ENCODE results near the gene SLC12A8. TPM values are rescaled to one million over a fixed set of nuclear protein-coding genes. Genes with fewer than 3 reads are reported as not detected.

SLC12A8 gene
- total and polyA plus RNA-seq, 9 of the 15 experiments (the other 6 are each of a cell fraction or from before 2014, with no cell fraction given): 0.04 to 0.33 (median 0.09) TPM; not detected in 4

GRCh38 chr3:125141596-125142419 lies 70.7 kb downstream of the SLC12A8 start:
- FAIRE-seq (no peak), ATAC-seq (no peak), DNase-seq (ENCODE audit: extremely low read depth in 1 of 4, low spot score in 3 of 4) (no peak)
- Histone ChIP-seq H3K9me3 (replicated peaks; ENCODE audit: control insufficient read depth, insufficient read depth, low read depth, low read length) (no peaks in the 10 kb centered on the region), H3K9ac (ENCODE audit: insufficient read depth in 1 of 2, low read depth in 2 of 2, low read length in 2 of 2) (no peak overlapping the region), H3K4me1 (replicated peaks in 1 of 2; ENCODE audit: control insufficient read depth in 2 of 2, insufficient read depth in 2 of 2, low read length in 2 of 2) (peaks cover 0 to 6% of the 10 kb centered on the region in 2 experiments; a peak in 2 of 5 replicates), H3K27me3 (ENCODE audit: control insufficient read depth in 2 of 2, insufficient read depth in 2 of 2, low read length in 2 of 2) (peaks cover 5 to 39% of the 10 kb centered on the region in 2 experiments; a peak in 4 of 5 replicates), H3K36me3 (ENCODE audit: control insufficient read depth, insufficient read depth, low read length) (no peaks in the 10 kb centered on the region), H3K4me2 (ENCODE audit: insufficient read depth, low read length) (no peak overlapping the region), H3K27ac (ENCODE audit: extremely low read depth, low read depth, low read length) (no peak overlapping the region), H4K20me1 (replicated peaks; ENCODE audit: control insufficient read depth, insufficient read depth, low read length) (no peaks in the 10 kb centered on the region), H3K4me3 (no peak overlapping the region), H3K79me2 (ENCODE audit: control insufficient read depth, insufficient read depth, low read length) (no peaks in the 10 kb centered on the region), H2AFZ (ENCODE audit: low read depth, low read length) (no peak overlapping the region), H3K9me1 (ENCODE audit: control insufficient read depth, insufficient read depth, low read length) (no peaks in the 10 kb centered on the region)
- intact Hi-C loops (cut with micrococcal nuclease) (no loop called here), in situ Hi-C loops (cut with MboI) (no loop called here)
- TF ChIP-seq PCBP2 (IDR thresholded peaks at IDR 0.05; ENCODE audit: low read depth, low read length, poor library complexity, severe bottlenecking) (no peak), FUS (optimal IDR thresholded peaks at IDR 0.05; ENCODE audit: low read depth, low read length) (no peak), STAG1 (CRISPR knock-in tag; IDR thresholded peaks at IDR 0.05; ENCODE audit: borderline replicate concordance) (no peak), ZNF436 (CRISPR knock-in tag; IDR thresholded peaks at IDR 0.05) (no peak), TEAD1 (CRISPR knock-in tag; IDR thresholded peaks at IDR 0.05) (no peak), PHF8 (IDR thresholded peaks at IDR 0.05; ENCODE audit: borderline replicate concordance, low read length) (no peak), NCOA4 (IDR thresholded peaks at IDR 0.05; ENCODE audit: partially characterized antibody) (no peak), SRF (CRISPR knock-in tag; IDR thresholded peaks at IDR 0.05) (no peak), ZNF121 (CRISPR knock-in tag; conservative IDR thresholded peaks at IDR 0.05) (no peak), ZNF561 (CRISPR knock-in tag; conservative IDR thresholded peaks at IDR 0.05) (no peak)
- POLR2A ChIA-PET: no interaction called here
- no TSS peak for BruUV-seq (replicated peaks)
- CTCF ChIA-PET (ENCODE audit: low intra/inter-chr PET ratio): no interaction called here
- 13% methylated on average over 22 of the region's 61 CpGs for WGBS (ENCODE audit: insufficient coverage, low coverage, missing lambda C conversion rate)
